Immature natural killer cell (primary cell): ENCODE data around the gene CDV3. TPM values are rescaled to one million over a fixed set of nuclear protein-coding genes. Genes with fewer than 3 reads are reported as not detected.

Experiments used
- DNase-seq, 3 donors: peaks; one replicate each; pipeline ENCODE4 v3.0.0; 2022; ENCODE audit warnings: mixed read lengths in 1 of 3
- H3K27ac Mint-ChIP-seq, 6 donors: one replicate each; pipeline ENCODE4 v1.8.0; 2020; ENCODE audit warnings: mixed read lengths in 6 of 6, mild to moderate bottlenecking in 5 of 6, inconsistent platforms in 4 of 6, moderate library complexity in 3 of 6
- H3K27me3 Mint-ChIP-seq, 3 donors: one replicate each; pipeline ENCODE4 v1.8.0; 2020 to 2021; ENCODE audit warnings: low read depth in 3 of 3, mild to moderate bottlenecking in 3 of 3, mixed read lengths in 3 of 3, moderate library complexity in 3 of 3, inconsistent platforms in 1 of 3
- H3K36me3 Mint-ChIP-seq, 3 donors: one replicate each; pipeline ENCODE4 v1.8.0; 2020; ENCODE audit warnings: mixed read lengths in 3 of 3, inconsistent platforms in 2 of 3, mild to moderate bottlenecking in 2 of 3
- H3K4me1 Mint-ChIP-seq, 2 donors: one replicate each; pipeline ENCODE4 v1.8.0; 2020; ENCODE audit warnings: inconsistent platforms in 2 of 2, mild to moderate bottlenecking in 2 of 2, mixed read lengths in 2 of 2, moderate library complexity in 1 of 2
- H3K4me3 Mint-ChIP-seq, 5 donors: one replicate each; pipeline ENCODE4 v1.8.0; 2020; ENCODE audit warnings: mild to moderate bottlenecking in 5 of 5, mixed read lengths in 5 of 5, inconsistent platforms in 3 of 5, moderate library complexity in 3 of 5
- H3K9me3 Mint-ChIP-seq, 6 donors: one replicate each; pipeline ENCODE4 v1.8.0; 2020; ENCODE audit warnings: mild to moderate bottlenecking in 6 of 6, mixed read lengths in 6 of 6, inconsistent platforms in 4 of 6, moderate library complexity in 3 of 6
- polyA plus RNA-seq, 3 donors: library from polyadenylated mRNA; unstranded; fragments of 300-500 nt; fragmentation: Illumina TruSeq; gene quantifications; one replicate each; pipeline ENCODE4 v1.2.3, GENCODE V29; 2021

The CDV3 gene
- polyA plus RNA-seq, 3 donors from 2014 or later = 29.4 to 44.4 (median 30.9) TPM

- no peak overlapping the region for H3K4me3 Mint-ChIP-seq
- peak overlapping the region in 1 of 6 donors; percentile 36 for H3K27ac Mint-ChIP-seq
- no peaks in the 10 kb centered on the region for H3K4me1 Mint-ChIP-seq
- H3K27me3 Mint-ChIP-seq = no peaks in the 10 kb centered on the region
- no peaks in the 10 kb centered on the region for H3K9me3 Mint-ChIP-seq
- H3K36me3 Mint-ChIP-seq = peaks cover 7 to 17% (median 9%) of the 10 kb centered on the region in 3 donors
- DNase-seq = no peak
Measured at GRCh38 chr3:133598405-133598804, 24.9 kb downstream of the CDV3 start.

GRCh38 chr3:133599280-133599679 is 25.8 kb downstream of the CDV3 start:
- Mint-ChIP-seq H3K4me1 (no peaks in the 10 kb centered on the region), H3K27ac (no peak overlapping the region), H3K27me3 (no peaks in the 10 kb centered on the region), H3K4me3 (no peak overlapping the region), H3K9me3 (no peaks in the 10 kb centered on the region), H3K36me3 (peaks cover 7 to 17% (median 9%) of the 10 kb centered on the region in 3 donors)
- no peak for DNase-seq

GRCh38 chr3:133600572-133601081 is 27.1 kb downstream of the CDV3 start:
- Mint-ChIP-seq H3K9me3 (no peaks in the 10 kb centered on the region), H3K36me3 (peaks cover 7 to 17% (median 9%) of the 10 kb centered on the region in 3 donors), H3K4me1 (no peaks in the 10 kb centered on the region), H3K27ac (no peak overlapping the region), H3K27me3 (no peaks in the 10 kb centered on the region), H3K4me3 (no peak overlapping the region)
- no peak for DNase-seq

GRCh38 chr3:133606342-133606741 is 32.9 kb downstream of the CDV3 start:
- Mint-ChIP-seq H3K4me3 (no peak overlapping the region), H3K27me3 (no peaks in the 10 kb centered on the region), H3K27ac (no peak overlapping the region), H3K4me1 (no peaks in the 10 kb centered on the region), H3K36me3 (peaks cover 21 to 40% (median 25%) of the 10 kb centered on the region in 3 donors), H3K9me3 (no peaks in the 10 kb centered on the region)
- DNase-seq = no peak

GRCh38 chr3:133606902-133607301 is 33.4 kb downstream of the CDV3 start:
- H3K9me3 Mint-ChIP-seq = no peaks in the 10 kb centered on the region
- H3K27me3 Mint-ChIP-seq = no peaks in the 10 kb centered on the region
- peaks cover 21 to 40% (median 25%) of the 10 kb centered on the region in 3 donors for H3K36me3 Mint-ChIP-seq
- no peak for DNase-seq
- H3K4me1 Mint-ChIP-seq = no peaks in the 10 kb centered on the region
- H3K4me3 Mint-ChIP-seq = no peak overlapping the region
- H3K27ac Mint-ChIP-seq = no peak overlapping the region

- H3K4me1 Mint-ChIP-seq = no peaks in the 10 kb centered on the region
- no peak overlapping the region for H3K4me3 Mint-ChIP-seq
- no peak for DNase-seq
- H3K27me3 Mint-ChIP-seq = no peaks in the 10 kb centered on the region
- H3K36me3 Mint-ChIP-seq = peaks cover 21 to 37% (median 25%) of the 10 kb centered on the region in 3 donors
- H3K9me3 Mint-ChIP-seq = no peaks in the 10 kb centered on the region
- peak overlapping the region in 1 of 6 donors; percentile 30 for H3K27ac Mint-ChIP-seq
Measured at GRCh38 chr3:133607816-133608215, 34.3 kb downstream of the CDV3 start.

GRCh38 chr3:133608388-133608787 is 34.9 kb downstream of the CDV3 start:
- no peak for DNase-seq
- Mint-ChIP-seq H3K4me3 (no peak overlapping the region), H3K9me3 (no peaks in the 10 kb centered on the region), H3K27ac (no peak overlapping the region), H3K4me1 (no peaks in the 10 kb centered on the region), H3K27me3 (no peaks in the 10 kb centered on the region), H3K36me3 (peaks cover 25 to 33% (median 25%) of the 10 kb centered on the region in 3 donors)

GRCh38 chr3:133610031-133610430 is 36.5 kb downstream of the CDV3 start:
- H3K9me3 Mint-ChIP-seq = no peaks in the 10 kb centered on the region
- peaks cover 25 to 35% (median 27%) of the 10 kb centered on the region in 3 donors for H3K36me3 Mint-ChIP-seq
- H3K27ac Mint-ChIP-seq = peak overlapping the region in 1 of 6 donors; percentile 31
- no peaks in the 10 kb centered on the region for H3K27me3 Mint-ChIP-seq
- no peak for DNase-seq
- no peaks in the 10 kb centered on the region for H3K4me1 Mint-ChIP-seq
- H3K4me3 Mint-ChIP-seq = no peak overlapping the region

GRCh38 chr3:133611534-133611933 is 38.0 kb downstream of the CDV3 start:
- Mint-ChIP-seq H3K4me3 (no peak overlapping the region), H3K4me1 (no peaks in the 10 kb centered on the region), H3K27ac (no peak overlapping the region), H3K36me3 (peaks cover 25 to 42% (median 26%) of the 10 kb centered on the region in 3 donors), H3K9me3 (no peaks in the 10 kb centered on the region), H3K27me3 (no peaks in the 10 kb centered on the region)
- no peak for DNase-seq

GRCh38 chr3:133620066-133620784 is 46.7 kb downstream of the CDV3 start:
- no peak overlapping the region for H3K4me3 Mint-ChIP-seq
- peaks cover 26 to 51% (median 33%) of the 10 kb centered on the region in 3 donors for H3K36me3 Mint-ChIP-seq
- DNase-seq = no peak
- no peaks in the 10 kb centered on the region for H3K9me3 Mint-ChIP-seq
- H3K27me3 Mint-ChIP-seq = no peaks in the 10 kb centered on the region
- no peaks in the 10 kb centered on the region for H3K4me1 Mint-ChIP-seq
- no peak overlapping the region for H3K27ac Mint-ChIP-seq

- peaks cover 20 to 23% (median 21%) of the 10 kb centered on the region in 3 donors for H3K36me3 Mint-ChIP-seq
- H3K27ac Mint-ChIP-seq = no peak overlapping the region
- no peaks in the 10 kb centered on the region for H3K4me1 Mint-ChIP-seq
Measured at GRCh38 chr3:133627789-133628188, 54.3 kb downstream of the CDV3 start.

GRCh38 chr3:133629146-133629545 is 55.7 kb downstream of the CDV3 start:
- H3K4me3 Mint-ChIP-seq = no peak overlapping the region
- H3K4me1 Mint-ChIP-seq = no peaks in the 10 kb centered on the region
- H3K27ac Mint-ChIP-seq = peak overlapping the region in 1 of 6 donors; percentile 40
- no peak for DNase-seq
- peaks cover 0 to 4% (median 0%) of the 10 kb centered on the region in 3 donors for H3K27me3 Mint-ChIP-seq
- peaks cover 14 to 28% (median 20%) of the 10 kb centered on the region in 3 donors for H3K36me3 Mint-ChIP-seq
- no peaks in the 10 kb centered on the region for H3K9me3 Mint-ChIP-seq

More at GRCh38 chr3:133627789-133628188, 54.3 kb downstream of the CDV3 start:
- Mint-ChIP-seq H3K27me3 (peaks cover 0 to 4% (median 0%) of the 10 kb centered on the region in 3 donors), H3K9me3 (no peaks in the 10 kb centered on the region), H3K4me3 (no peak overlapping the region)
- no peak for DNase-seq

GRCh38 chr3:133633439-133633838 is 60.0 kb downstream of the CDV3 start:
- H3K27me3 Mint-ChIP-seq = peaks cover 0 to 4% (median 0%) of the 10 kb centered on the region in 3 donors
- no peak overlapping the region for H3K27ac Mint-ChIP-seq
- H3K36me3 Mint-ChIP-seq = peaks cover 21 to 48% (median 27%) of the 10 kb centered on the region in 3 donors

More at GRCh38 chr3:133633439-133633838, 60.0 kb downstream of the CDV3 start:
- H3K9me3 Mint-ChIP-seq = no peaks in the 10 kb centered on the region
- DNase-seq = no peak
- H3K4me3 Mint-ChIP-seq = no peak overlapping the region
- peaks cover 0 to 6% of the 10 kb centered on the region in 2 donors for H3K4me1 Mint-ChIP-seq
